ENCODE data around the gene STRBP. TPM values are rescaled to one million over a fixed set of nuclear protein-coding genes. Genes with fewer than 3 reads are reported as not detected.

The STRBP gene
- total RNA-seq, 2 donors from 2014 or later, result 20.1 to 24.5 TPM

GRCh38 chr9:123312306-123312877 lies 44.0 kb upstream of the STRBP start:
- WGBS, result 95% methylated on average over 4 of the region's 4 CpGs
- intact Hi-C loops (cut with DNase I), result loop anchor here (10.0 kb wide), 1 partner anchor 48 kb away; the partner anchor contains the start of gene STRBP
- no peaks in the 10 kb centered on the region for H3K4me1 ChIP-seq (replicated peaks)
- no peaks in the 10 kb centered on the region for H3K36me3 ChIP-seq
- H3K9me3 ChIP-seq, result no peaks in the 10 kb centered on the region
- TF ChIP-seq POLR2AphosphoS5 (IDR thresholded peaks at IDR 0.05), result no peak
- no peak for TF ChIP-seq CTCF (IDR thresholded peaks at IDR 0.05)
- TF ChIP-seq POLR2A (IDR thresholded peaks at IDR 0.05), result no peak
- no peaks in the 10 kb centered on the region for H3K27me3 ChIP-seq (replicated peaks; ENCODE audit: insufficient read depth)
- DNase-seq (ENCODE audit: low spot score), result no peak
- no peak overlapping the region for H3K27ac ChIP-seq
- no peak overlapping the region for H3K4me3 ChIP-seq

GRCh38 chr9:123311250-123311752 lies 42.9 kb upstream of the STRBP start:
- Histone ChIP-seq H3K4me3 (no peak overlapping the region), H3K27me3 (replicated peaks; ENCODE audit: insufficient read depth) (no peaks in the 10 kb centered on the region), H3K36me3 (no peaks in the 10 kb centered on the region), H3K4me1 (replicated peaks) (no peaks in the 10 kb centered on the region), H3K27ac (no peak overlapping the region), H3K9me3 (no peaks in the 10 kb centered on the region)
- TF ChIP-seq POLR2AphosphoS5 (IDR thresholded peaks at IDR 0.05), result no peak
- WGBS, result 38% methylated on average over 9 of the region's 9 CpGs
- intact Hi-C loops (cut with DNase I), result loop anchor here (10.0 kb wide), 1 partner anchor 46 kb away; the partner anchor contains the start of gene STRBP
- no peak for DNase-seq (ENCODE audit: low spot score)

GRCh38 chr9:123310551-123311249 lies 42.3 kb upstream of the STRBP start:
- 34% methylated on average over 4 of the region's 4 CpGs for WGBS

GRCh38 chr9:123309611-123310010 lies 41.2 kb upstream of the STRBP start:
- Histone ChIP-seq H3K27ac (no peak overlapping the region), H3K9me3 (no peaks in the 10 kb centered on the region), H3K36me3 (no peaks in the 10 kb centered on the region), H3K4me1 (replicated peaks) (no peaks in the 10 kb centered on the region), H3K27me3 (replicated peaks; ENCODE audit: insufficient read depth) (no peaks in the 10 kb centered on the region), H3K4me3 (no peak overlapping the region)
- DNase-seq (ENCODE audit: low spot score), result no peak
- intact Hi-C loops (cut with DNase I), result loop anchor here (10.0 kb wide), 1 partner anchor 45 kb away; the partner anchor contains the start of gene STRBP
- 19% methylated on average over 1 of the region's 1 CpG for WGBS
- TF ChIP-seq POLR2A (IDR thresholded peaks at IDR 0.05) (no peak), POLR2AphosphoS5 (IDR thresholded peaks at IDR 0.05) (peak; percentile 38)

More at GRCh38 chr9:123310551-123311249, 42.3 kb upstream of the STRBP start:
- no peaks in the 10 kb centered on the region for H3K36me3 ChIP-seq
- H3K27me3 ChIP-seq (replicated peaks; ENCODE audit: insufficient read depth), result no peaks in the 10 kb centered on the region
- H3K4me3 ChIP-seq, result no peak overlapping the region
- DNase-seq (ENCODE audit: low spot score), result no peak
- TF ChIP-seq CTCF (IDR thresholded peaks at IDR 0.05) (no peak), POLR2AphosphoS5 (IDR thresholded peaks at IDR 0.05) (no peak), POLR2A (IDR thresholded peaks at IDR 0.05) (no peak)
- no peaks in the 10 kb centered on the region for H3K4me1 ChIP-seq (replicated peaks)
- H3K9me3 ChIP-seq, result no peaks in the 10 kb centered on the region
- intact Hi-C loops (cut with DNase I), result loop anchor here (10.0 kb wide), 1 partner anchor 46 kb away; the partner anchor contains the start of gene STRBP
- no peak overlapping the region for H3K27ac ChIP-seq

- 80% methylated on average over 4 of the region's 4 CpGs for WGBS
- TF ChIP-seq CTCF (IDR thresholded peaks at IDR 0.05) (no peak), POLR2AphosphoS5 (IDR thresholded peaks at IDR 0.05) (no peak), POLR2A (IDR thresholded peaks at IDR 0.05) (no peak)
- no peaks in the 10 kb centered on the region for H3K4me1 ChIP-seq (replicated peaks)
Measured at GRCh38 chr9:123305879-123306278, 37.5 kb upstream of the STRBP start.

More at GRCh38 chr9:123305879-123306278, 37.5 kb upstream of the STRBP start:
- H3K27me3 ChIP-seq (replicated peaks; ENCODE audit: insufficient read depth), result no peaks in the 10 kb centered on the region
- DNase-seq (ENCODE audit: low spot score), result no peak
- H3K36me3 ChIP-seq, result no peaks in the 10 kb centered on the region
- no peaks in the 10 kb centered on the region for H3K9me3 ChIP-seq
- intact Hi-C loops (cut with DNase I), result no loop called here
- no peak overlapping the region for H3K4me3 ChIP-seq
- H3K27ac ChIP-seq, result no peak overlapping the region

Measured in prostate gland (tissue), 2 donors.